Cardiac septum (tissue), 1 donor: Measurements from ENCODE around the gene HEG1. TPM values are rescaled to one million over a fixed set of nuclear protein-coding genes. Genes with fewer than 3 reads are reported as not detected.
A peak's percentile ranks its signal among the peaks of the same experiment; 100 is the strongest.
"Not testable (repeated sequence)": the region's sequence is repeated elsewhere in the genome, so short reads cannot be mapped to it uniquely, and the experiment has no call there.

Experiments used
- DNase-seq: peaks from one replicate; pipeline ENCODE4 v3.0.0-alpha.2; 2020; ENCODE audit warnings: low spot score
- intact Hi-C: fragments of 100-400 bp; cut with DNase I; formaldehyde crosslinking; loops from one replicate; pipeline ENCODE4 v1.14.0; 2022
- long read RNA-seq: library from polyadenylated mRNA; unstranded; transcript quantifications from one replicate; pipeline ENCODE4 v2.0.0, GENCODE V29; 2021
- total RNA-seq: library from RNA; stranded (reverse); fragmentation: NEBNext Ultra II Directional; extraction: Animal tissue kit (Norgen Biotek cat#: 25700); gene quantifications from one replicate; pipeline ENCODE4 v1.2.1, GENCODE V29; 2021
- donor health status: DM: no; HTN: no; CAD: no.

Gene HEG1
- 151 TPM for total RNA-seq
- long read RNA-seq, partial matches to known transcripts = 31 of 93 reads
- long read RNA-seq, other reads (novel, unspliced or antisense) = 62 of 93 reads

DNA sequence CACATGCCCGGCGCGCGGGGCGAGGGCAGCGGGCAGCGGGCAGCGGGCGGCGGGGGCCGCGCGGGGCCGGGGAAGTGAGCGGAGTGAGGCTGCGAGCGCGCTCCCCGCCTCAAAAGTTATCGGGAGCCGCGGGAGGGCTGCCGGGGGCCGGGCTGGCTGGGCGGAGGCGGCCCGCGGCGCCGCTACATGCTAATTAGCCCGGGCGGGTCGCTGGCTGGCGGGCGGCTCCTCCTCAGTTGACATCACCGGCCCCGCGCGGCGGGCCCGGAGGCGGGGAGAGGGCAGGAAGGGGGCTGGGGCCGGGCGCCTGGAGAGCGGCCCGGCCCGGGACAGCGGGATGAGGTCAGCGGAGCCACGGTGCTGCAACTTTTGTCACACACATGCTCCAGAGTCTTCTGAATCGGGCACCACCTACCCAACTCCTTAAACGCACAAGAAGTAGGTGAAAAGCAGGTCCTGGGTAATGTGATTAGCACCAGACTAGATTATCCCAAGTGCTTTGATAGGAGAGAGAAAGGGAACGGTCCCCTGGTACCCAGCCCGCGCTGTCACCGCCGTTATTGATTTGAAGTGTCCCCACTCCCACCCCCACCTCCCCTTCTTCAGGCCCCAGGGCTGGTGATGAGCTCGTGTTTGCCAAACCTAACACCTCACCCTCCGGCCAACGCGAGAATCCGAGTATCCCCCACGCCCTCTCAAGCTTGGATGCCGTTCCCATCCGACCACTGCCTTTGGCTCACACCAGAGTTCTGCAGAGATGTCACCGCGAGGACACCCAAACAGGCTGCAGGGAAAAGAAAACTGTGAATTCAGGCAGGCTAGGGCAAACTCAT, at the start of gene HEG1:
Gene HEG1 (minus strand): TSS at position 85 of the 833 bp plus-strand sequence. CDS start 107 bp downstream, outside the sequence.
- intact Hi-C loops = loop anchor here (2.0 to 10.0 kb wide), 4 partner anchors 31 to 319 kb away; partner anchors contain the start of gene ZNF148

GRCh38 chr3:125105116-125105515, 49.3 kb upstream of the HEG1 start:
- intact Hi-C loops = no loop called here
- DNase-seq = no peak

More for the DNA sequence above, at the start of gene HEG1:
- peak; percentile 94 for DNase-seq

DNA sequence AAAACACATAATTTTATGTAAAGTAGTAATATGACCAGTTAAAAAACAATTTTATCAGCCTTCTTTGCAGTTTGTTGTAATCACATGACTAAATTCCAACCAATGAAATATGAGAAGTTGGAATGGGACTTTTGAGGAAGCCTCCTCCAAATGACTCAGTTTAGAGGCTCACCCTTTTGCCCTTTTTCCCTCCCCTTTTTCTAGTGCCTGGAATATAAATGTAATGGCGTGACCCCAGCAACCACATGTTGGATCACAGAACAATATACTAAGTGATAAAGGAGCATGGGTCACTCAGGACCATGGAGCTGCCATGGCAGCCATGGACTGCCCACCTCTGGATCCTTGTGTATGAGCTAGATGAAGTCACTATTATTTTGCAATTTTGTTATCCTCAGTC, 48.8 kb upstream of the HEG1 start:
- intact Hi-C loops = no loop called here
- no peak for DNase-seq

GRCh38 chr3:125103406-125103805, 47.6 kb upstream of the HEG1 start:
- no peak for DNase-seq
- intact Hi-C loops = no loop called here

GRCh38 chr3:125102470-125102869, 46.7 kb upstream of the HEG1 start:
- no peak for DNase-seq
- intact Hi-C loops = no loop called here

DNA sequence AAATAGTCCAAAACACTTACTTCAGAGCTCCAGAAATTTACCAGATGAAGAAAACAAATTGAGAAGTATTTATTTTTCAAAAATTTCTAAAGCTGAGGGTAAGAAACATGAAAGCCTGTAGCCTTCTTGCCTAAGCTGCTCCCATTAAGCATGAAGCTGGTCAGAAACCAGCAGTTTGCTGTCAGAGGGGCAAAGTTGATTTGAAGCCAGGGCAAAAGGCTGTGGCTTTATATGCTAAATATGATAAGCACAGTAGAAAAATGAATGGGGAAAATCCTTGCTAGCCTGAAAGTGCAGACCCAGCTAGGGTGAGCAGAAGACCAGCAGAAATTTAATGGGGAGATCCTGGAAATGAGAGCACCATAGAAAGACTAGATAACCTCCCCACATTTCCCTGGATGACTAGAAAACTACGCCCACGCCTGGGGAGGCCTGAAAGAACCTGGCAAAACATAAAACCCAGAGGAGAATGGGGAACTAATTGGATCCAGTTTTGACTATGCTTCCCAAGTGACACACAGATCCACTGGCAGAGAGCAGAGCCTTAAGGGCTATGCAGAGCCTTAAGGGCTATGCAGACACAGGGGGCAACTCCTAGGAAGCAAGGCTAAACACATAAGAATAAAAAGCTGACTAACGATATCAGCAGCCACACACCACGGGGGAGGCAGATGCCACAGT, 43.0 kb upstream of the HEG1 start:
- intact Hi-C loops = no loop called here

GRCh38 chr3:125090649-125091048, 34.9 kb upstream of the HEG1 start:
- intact Hi-C loops = no loop called here
- DNase-seq = no peak

More for the DNA sequence above, 43.0 kb upstream of the HEG1 start:
- no peak for DNase-seq

DNA sequence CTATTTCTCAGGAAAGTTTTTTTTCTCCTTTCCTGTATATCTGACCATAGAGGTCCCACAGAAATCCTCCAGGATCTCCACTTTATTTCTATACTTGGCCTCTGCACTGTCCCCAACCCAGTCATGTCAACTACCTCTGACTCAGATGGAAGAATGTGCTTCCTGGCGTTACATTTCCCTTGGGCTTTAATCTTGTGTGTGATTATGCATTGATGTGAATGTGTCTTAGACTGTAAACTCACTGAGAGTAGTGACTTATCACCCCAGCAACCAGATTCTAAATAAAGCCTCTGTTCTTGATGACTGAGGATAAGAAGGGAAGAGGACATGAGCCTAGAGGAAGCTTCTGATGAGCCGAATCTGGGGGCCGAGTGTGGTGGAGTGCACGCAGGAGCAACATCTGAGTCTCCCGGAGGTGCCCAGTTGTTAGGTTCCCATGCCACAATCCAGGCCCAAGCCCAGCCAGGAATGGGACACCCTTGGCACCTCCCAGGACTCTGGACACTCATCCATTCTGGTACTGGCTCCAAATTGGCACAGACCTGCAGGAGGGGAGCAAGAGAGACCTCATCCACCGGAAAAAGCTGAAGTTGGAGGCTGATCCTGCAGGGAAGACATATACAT, 32.1 kb upstream of the HEG1 start:
- no peak for DNase-seq
- intact Hi-C loops = no loop called here

DNA sequence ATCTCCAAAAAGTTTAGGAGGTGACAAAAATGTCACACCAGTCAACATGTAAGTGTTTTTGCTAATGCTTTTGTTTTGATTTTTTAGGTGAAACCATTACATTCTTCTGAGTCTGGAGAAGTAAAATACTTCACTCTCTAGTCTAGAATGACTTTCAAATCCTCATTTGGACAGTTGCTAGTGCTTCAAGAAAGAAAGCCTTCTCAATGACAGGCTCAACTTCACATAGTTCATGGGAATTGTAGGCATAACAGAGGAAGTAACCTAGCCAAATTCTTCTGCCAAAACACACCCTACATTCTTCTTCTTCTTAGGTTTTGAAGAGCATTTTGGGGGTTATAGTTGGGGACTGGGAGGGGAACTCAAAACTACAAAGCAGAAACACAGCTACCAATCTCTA, 29.4 kb upstream of the HEG1 start:
- DNase-seq = no peak

GRCh38 chr3:125083776-125084175, 28.0 kb upstream of the HEG1 start:
- no peak for DNase-seq
- intact Hi-C loops = no loop called here

More for the DNA sequence above, 29.4 kb upstream of the HEG1 start:
- intact Hi-C loops = no loop called here

DNA sequence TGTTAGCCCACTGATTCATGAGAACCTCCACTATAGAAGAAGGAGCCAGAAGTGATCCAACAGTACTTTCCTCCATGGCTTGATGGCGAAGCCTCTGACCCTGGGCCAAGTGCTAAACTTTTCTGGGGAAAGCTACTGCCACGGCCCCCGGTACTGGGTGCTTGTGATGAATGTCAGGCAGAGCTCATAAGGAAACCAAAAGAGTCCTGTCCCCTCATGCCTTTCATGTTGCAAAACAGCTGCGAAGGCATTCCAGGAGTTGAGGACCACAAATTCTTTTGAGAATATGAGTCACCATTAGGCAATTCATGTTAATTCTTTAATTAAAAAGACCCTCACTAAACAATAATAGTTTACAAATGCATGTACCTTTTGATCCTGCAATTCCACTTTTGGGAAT, 26.5 kb upstream of the HEG1 start:
- DNase-seq, intact Hi-C loops: not testable (repeated sequence)

- intact Hi-C loops = no loop called here
- no peak for DNase-seq
These were observed 24.3 kb upstream of the HEG1 start for GRCh38 chr3:125080077-125080476.

DNA sequence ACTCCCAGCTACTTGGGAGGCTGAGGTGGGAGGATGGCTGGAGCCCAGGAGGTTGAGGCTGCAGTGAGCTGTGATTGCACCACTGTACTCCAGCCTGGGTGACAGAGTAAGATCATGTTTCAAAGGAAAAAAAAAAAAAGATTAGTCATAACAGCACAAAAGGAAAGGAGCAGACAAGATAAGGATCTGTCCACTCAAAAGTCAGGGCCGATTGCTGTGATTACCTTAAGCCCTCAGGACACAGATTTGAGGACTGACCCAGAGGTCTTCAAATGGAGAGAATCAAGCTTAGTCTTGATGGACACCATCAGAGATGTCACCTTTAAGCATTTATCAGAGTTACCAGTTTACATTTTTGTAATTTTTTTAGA, 23.9 kb upstream of the HEG1 start:
- DNase-seq = no peak
- intact Hi-C loops = no loop called here

GRCh38 chr3:125078951-125079674, 23.3 kb upstream of the HEG1 start:
- no peak for DNase-seq
- intact Hi-C loops = no loop called here

GRCh38 chr3:125077864-125078263, 22.1 kb upstream of the HEG1 start:
- DNase-seq = no peak
- intact Hi-C loops = no loop called here

DNA sequence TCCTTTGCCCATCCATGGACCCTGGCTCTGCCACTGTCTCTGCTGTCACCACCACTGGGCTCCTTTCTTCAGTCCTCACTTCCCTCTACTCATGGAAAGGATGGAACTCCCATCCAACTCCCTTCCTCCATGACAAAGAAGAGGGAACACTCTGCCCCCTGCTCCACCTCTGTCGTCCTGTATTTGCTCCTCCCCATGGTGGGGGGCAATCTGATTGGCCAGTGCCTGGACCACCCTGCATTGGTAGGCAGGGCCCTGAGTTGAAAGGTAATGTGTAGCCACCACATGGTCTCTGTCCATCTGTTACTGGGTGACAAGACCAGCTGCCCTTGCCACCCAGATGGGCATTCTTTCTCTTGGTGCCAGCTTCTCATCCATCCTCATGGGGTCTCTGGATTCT, 20.7 kb upstream of the HEG1 start:
- DNase-seq = no peak
- intact Hi-C loops = no loop called here

DNA sequence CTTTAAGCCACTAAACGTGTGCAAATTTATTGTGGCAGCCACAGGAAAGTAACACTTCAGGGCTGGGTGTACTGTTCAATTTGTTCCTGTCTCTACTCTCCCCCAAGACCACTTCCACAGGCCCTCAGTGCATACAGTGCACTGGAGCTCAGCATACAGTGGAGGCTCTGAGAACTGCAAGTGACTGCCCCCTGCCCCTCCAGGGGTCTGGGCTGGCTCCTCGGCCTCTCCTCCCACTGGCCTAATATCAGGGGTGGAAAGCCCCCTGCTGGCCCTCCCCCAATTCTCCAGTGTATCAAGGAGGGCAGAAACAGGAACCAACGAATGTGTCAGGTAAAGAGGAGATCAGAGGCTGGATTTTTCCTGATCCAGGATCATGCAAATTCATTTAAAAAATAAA, 19.9 kb upstream of the HEG1 start:
- no peak for DNase-seq
- intact Hi-C loops = no loop called here

- no peak for DNase-seq
- intact Hi-C loops = no loop called here
These were observed 17.7 kb upstream of the HEG1 start for GRCh38 chr3:125073390-125073905.

- intact Hi-C loops = no loop called here
- no peak for DNase-seq
These were observed 17.1 kb upstream of the HEG1 start for GRCh38 chr3:125072749-125073389.
